OCI-LY1 (cell line): ENCODE results near the gene TUFM.

Experiments
- EZH2 ChIP-seq: fragments of 200-600 bp; sonication (generic), shearing (Covaris generic); IDR thresholded peaks from 2 replicates; pipeline ENCODE4 v1.8.0; 2017; ENCODE audit warnings: borderline replicate concordance, mixed run types, mild to moderate bottlenecking, antibody characterized with exemption, low read length, moderate library complexity, mixed read lengths
- TF ChIP-seq, protein P1 (sequence below): fragments of 200-600 bp; sonication (generic), shearing (Covaris generic); IDR thresholded peaks from 2 replicates; pipeline ENCODE4 v1.5.1; 2017; ENCODE audit warnings: mild to moderate bottlenecking, antibody characterized with exemption, low read length, moderate library complexity, mixed read lengths

DNA sequence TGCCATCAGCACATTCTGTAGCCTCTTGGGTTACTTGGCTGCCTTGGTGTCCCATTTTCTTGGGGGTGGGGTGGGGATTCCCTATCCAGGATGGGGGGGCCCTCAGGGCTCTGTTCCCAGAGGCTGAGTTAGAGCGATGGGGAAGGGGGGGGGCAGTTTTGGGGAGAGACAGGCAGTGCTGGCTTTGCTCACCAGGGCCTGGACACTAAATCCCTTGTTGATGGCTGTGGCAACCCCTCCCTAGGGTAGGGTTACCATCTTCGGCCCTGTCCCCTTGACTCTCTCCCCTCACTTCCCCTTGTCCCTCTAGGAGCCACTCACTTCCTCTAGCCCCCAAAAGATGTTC, 31.5 kb upstream of the TUFM start:
- TF ChIP-seq, protein P1, sequence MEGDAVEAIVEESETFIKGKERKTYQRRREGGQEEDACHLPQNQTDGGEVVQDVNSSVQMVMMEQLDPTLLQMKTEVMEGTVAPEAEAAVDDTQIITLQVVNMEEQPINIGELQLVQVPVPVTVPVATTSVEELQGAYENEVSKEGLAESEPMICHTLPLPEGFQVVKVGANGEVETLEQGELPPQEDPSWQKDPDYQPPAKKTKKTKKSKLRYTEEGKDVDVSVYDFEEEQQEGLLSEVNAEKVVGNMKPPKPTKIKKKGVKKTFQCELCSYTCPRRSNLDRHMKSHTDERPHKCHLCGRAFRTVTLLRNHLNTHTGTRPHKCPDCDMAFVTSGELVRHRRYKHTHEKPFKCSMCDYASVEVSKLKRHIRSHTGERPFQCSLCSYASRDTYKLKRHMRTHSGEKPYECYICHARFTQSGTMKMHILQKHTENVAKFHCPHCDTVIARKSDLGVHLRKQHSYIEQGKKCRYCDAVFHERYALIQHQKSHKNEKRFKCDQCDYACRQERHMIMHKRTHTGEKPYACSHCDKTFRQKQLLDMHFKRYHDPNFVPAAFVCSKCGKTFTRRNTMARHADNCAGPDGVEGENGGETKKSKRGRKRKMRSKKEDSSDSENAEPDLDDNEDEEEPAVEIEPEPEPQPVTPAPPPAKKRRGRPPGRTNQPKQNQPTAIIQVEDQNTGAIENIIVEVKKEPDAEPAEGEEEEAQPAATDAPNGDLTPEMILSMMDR, result no peak
- no peak for TF ChIP-seq EZH2
